Esophagus muscularis mucosa (tissue), 4 donors: ENCODE measurements around the gene OMA1. TPM values are rescaled to one million over a fixed set of nuclear protein-coding genes. Genes with fewer than 3 reads are reported as not detected.

Source experiments
- DNase-seq: peaks from one replicate; pipeline ENCODE4 v3.0.0-alpha.2; 2017; ENCODE audit errors: extremely low spot score
- H3K27ac ChIP-seq, 4 donors: fragments of 200-600 bp; sonication (generic); replicated peaks in 1 of 4; 1 replicate in 3 of 4; 2 replicates in 1 of 4; pipeline ENCODE4 v1.5.1; 2016 to 2019; ENCODE audit warnings: mild to moderate bottlenecking in 1 of 4
- H3K27me3 ChIP-seq, 4 donors: fragments of 200-600 bp; sonication (generic); one replicate each; pipeline versions ENCODE4 v1.5.1 to v1.6.0; 2016 to 2019
- H3K36me3 ChIP-seq, 4 donors: fragments of 200-600 bp; sonication (generic); one replicate each; pipeline ENCODE4 v1.5.1; 2016 to 2019
- H3K4me1 ChIP-seq, 4 donors: fragments of 200-600 bp; sonication (generic); one replicate each; pipeline ENCODE4 v1.5.1; 2016 to 2019
- H3K4me3 ChIP-seq, 4 donors: fragments of 200-600 bp; sonication (generic); 1 replicate in 2 of 4; 2 replicates in 2 of 4; pipeline ENCODE4 v1.5.1; 2016 to 2019; ENCODE audit warnings: mild to moderate bottlenecking in 4 of 4, moderate library complexity in 1 of 4
- H3K9me3 ChIP-seq, 4 donors: fragments of 200-600 bp; sonication (generic); 1 replicate in 3 of 4; 2 replicates in 1 of 4; pipeline ENCODE4 v1.5.1; 2016 to 2019
- EP300 ChIP-seq: sonication (generic); formaldehyde crosslinking; IDR thresholded peaks from one replicate; pipeline ENCODE4 v1.6.1; 2017; ENCODE audit warnings: antibody characterized with exemption
- POLR2A ChIP-seq: fragments of 450-650 bp; IDR thresholded peaks from one replicate; pipeline ENCODE4 v1.6.1; 2017; ENCODE audit warnings: antibody characterized with exemption, moderate library complexity, mild to moderate bottlenecking, low read depth
- POLR2AphosphoS5 ChIP-seq, 2 donors: sonication (generic); formaldehyde crosslinking; IDR thresholded peaks; one replicate each; pipeline ENCODE4 v1.6.1; 2017; ENCODE audit warnings: antibody characterized with exemption in 2 of 2
- WGBS: methylation state at CpG from one replicate; pipeline ENCODE4 v1.1.5; 2018; 5-methylcytosine and 5-hydroxymethylcytosine counted together
- intact Hi-C: fragments of 100-400 bp; cut with DNase I; formaldehyde crosslinking; loops from one replicate; pipeline ENCODE4 v1.15.1; 2023
- total RNA-seq, 4 donors: library from RNA; depleted of rRNA; stranded (reverse); fragments of >200 nt; gene quantifications; one replicate each; pipeline versions ENCODE4 v1.1.0 to v1.2.1, GENCODE V29; 2016
- TF ChIP-seq, protein P1 (sequence below), 3 experiments: fragments of 200-600 bp in 2 of 3; fragments of 450-650 bp in 1 of 3; sonication (generic) in 2 of 3; IDR thresholded peaks; one replicate each; pipeline ENCODE4 v1.5.1; 2017 to 2019; ENCODE audit warnings: antibody characterized with exemption in 3 of 3, mild to moderate bottlenecking in 2 of 3, moderate library complexity in 1 of 3

Gene OMA1
- 10 to 100 TPM; 25.8 to 53.6 (median 32.9) TPM for total RNA-seq

DNA sequence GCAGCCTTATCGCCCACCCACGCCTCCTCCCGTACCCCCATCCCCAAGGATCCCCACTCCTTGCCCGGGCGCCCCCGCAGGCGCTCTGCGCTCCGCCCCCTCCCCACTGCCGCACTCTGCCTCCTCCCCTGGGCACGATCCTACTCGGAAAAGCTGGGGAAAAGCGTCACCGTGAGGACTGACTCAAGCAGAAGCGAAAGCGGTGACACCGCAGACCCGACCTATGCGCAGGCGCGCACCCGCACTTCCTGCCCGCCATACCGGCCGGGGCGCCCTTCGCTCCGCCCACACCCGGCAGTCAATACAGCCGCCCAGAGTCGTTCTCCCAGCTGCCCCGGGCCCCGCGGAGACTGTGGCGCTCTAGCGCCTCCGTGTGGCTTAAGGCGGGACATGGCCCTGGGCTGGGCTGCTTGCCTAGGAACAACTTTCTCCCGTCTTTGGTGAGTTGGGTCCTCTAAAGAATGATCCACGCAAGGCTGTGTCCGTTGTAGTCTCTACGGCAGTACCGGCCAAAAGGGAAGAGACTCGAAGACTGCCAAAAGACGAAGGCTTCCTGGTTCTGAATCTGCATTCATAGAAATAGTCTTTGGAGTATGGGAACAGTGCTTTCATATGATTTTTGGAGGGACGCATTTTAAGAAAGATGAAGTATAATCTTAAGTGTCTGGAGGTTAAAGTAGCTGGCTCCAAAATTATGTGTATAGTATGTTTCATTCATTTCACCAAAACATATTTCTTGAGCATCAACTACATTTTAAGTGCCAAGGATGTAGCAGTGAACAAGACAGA lies at the start of gene OMA1:
OMA1 (minus strand) TSS at position 207 of the 789 bp plus-strand sequence. CDS start 7,432 bp downstream, outside the sequence.
- Histone ChIP-seq H3K27ac (peak within 1 kb of the TSS; percentile 98 to 100 (median 99)), H3K4me3 (peak within 1 kb of the TSS; percentile 72 to 86 (median 76)), H3K9me3 (no peaks in the 10 kb centered on the region), H3K36me3 (no peaks in the 10 kb centered on the region), H3K27me3 (peaks cover 0 to 2% (median 0%) of the 10 kb centered on the region in 4 donors), H3K4me1 (peaks cover 12 to 20% (median 14%) of the 10 kb centered on the region in 4 donors)
- WGBS: 2% methylated on average over 8 of the region's 46 CpGs
- intact Hi-C loops: loop anchor here (5.0 to 10.0 kb wide), 2 partner anchors 36 to 108 kb away; no protein-coding TSS in a partner anchor
- DNase-seq: peak; percentile 99
- TF ChIP-seq POLR2AphosphoS5 (IDR thresholded peaks at IDR 0.05): peak; percentile 96 to 98
- no peak for TF ChIP-seq EP300
- TF ChIP-seq, protein P1, sequence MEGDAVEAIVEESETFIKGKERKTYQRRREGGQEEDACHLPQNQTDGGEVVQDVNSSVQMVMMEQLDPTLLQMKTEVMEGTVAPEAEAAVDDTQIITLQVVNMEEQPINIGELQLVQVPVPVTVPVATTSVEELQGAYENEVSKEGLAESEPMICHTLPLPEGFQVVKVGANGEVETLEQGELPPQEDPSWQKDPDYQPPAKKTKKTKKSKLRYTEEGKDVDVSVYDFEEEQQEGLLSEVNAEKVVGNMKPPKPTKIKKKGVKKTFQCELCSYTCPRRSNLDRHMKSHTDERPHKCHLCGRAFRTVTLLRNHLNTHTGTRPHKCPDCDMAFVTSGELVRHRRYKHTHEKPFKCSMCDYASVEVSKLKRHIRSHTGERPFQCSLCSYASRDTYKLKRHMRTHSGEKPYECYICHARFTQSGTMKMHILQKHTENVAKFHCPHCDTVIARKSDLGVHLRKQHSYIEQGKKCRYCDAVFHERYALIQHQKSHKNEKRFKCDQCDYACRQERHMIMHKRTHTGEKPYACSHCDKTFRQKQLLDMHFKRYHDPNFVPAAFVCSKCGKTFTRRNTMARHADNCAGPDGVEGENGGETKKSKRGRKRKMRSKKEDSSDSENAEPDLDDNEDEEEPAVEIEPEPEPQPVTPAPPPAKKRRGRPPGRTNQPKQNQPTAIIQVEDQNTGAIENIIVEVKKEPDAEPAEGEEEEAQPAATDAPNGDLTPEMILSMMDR (IDR thresholded peaks at IDR 0.05): peak; percentile 98 to 99 (median 98)
- peak; percentile 45 for TF ChIP-seq POLR2A

DNA sequence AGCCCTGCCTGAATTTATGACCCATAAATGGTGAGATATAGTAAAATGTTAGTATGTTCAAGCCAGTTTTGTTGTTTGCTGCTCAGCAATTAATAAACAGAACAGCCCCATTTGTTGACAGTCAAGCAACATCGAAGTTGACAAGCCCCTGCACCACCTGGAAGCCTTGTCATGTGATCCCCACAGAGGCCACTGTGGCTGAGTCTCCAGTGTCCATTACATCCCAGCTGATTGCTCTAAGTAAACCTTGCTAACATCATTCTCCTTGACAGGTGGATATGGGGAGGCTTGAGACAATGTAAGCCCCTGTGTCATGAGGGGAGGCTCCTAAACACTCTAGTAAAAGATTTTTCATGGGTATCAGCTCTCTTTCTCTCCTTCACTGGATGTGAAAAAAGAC lies 48.0 kb upstream of the OMA1 start:
- no peak overlapping the region for H3K4me3 ChIP-seq
- peaks cover 15 to 39% (median 23%) of the 10 kb centered on the region in 4 donors for H3K4me1 ChIP-seq
- H3K36me3 ChIP-seq: no peaks in the 10 kb centered on the region
- no peaks in the 10 kb centered on the region for H3K9me3 ChIP-seq
- no peaks in the 10 kb centered on the region for H3K27me3 ChIP-seq
- WGBS: 90% methylated on average over 1 of the region's 1 CpG
- intact Hi-C loops: no loop called here
- no peak for TF ChIP-seq POLR2A
- TF ChIP-seq POLR2AphosphoS5 (IDR thresholded peaks at IDR 0.05): no peak
- TF ChIP-seq EP300: no peak
- TF ChIP-seq, protein P1 (IDR thresholded peaks at IDR 0.05): no peak
- no peak overlapping the region for H3K27ac ChIP-seq
- no peak for DNase-seq

DNA sequence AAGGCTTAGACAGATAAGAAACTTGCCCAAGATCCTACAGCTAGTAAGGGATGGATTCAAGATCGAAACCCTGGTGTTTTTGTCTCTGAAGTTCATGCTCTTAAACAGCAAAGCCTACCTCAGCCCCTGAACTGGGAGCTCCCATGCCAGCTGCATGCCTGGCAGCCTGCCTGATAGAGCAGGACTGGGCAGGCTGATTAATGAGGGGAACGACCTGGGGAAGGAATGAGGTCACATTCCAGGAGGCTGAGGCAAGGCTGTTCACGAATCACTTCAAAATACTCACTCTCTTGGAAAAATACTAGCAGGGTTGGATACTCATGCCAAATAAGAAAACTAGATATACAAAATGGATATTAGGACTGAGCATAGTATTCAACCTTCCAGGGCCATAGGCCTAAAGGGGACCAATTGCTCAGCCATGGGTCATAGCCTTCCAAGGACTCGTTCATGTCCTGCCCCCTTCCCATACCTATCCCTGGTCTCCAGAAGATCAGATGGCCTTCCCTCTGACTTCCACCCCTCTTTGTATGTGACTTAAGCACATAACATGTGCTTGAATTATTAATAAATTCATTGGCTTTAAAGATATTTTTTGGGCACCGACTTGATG lies 46.1 kb upstream of the OMA1 start:
- peak; percentile 37 for TF ChIP-seq EP300
- no peak for TF ChIP-seq POLR2A
- TF ChIP-seq POLR2AphosphoS5 (IDR thresholded peaks at IDR 0.05): peak; percentile 62 to 79
- TF ChIP-seq, protein P1 (IDR thresholded peaks at IDR 0.05): no peak
- Histone ChIP-seq H3K4me3 (no peak overlapping the region), H3K27me3 (no peaks in the 10 kb centered on the region), H3K36me3 (no peaks in the 10 kb centered on the region), H3K4me1 (peaks cover 15 to 39% (median 27%) of the 10 kb centered on the region in 4 donors), H3K9me3 (no peaks in the 10 kb centered on the region), H3K27ac (peak overlapping the region; percentile 66 to 73 (median 68))
- 50% methylated on average over 5 of the region's 5 CpGs for WGBS
- intact Hi-C loops: no loop called here
- no peak for DNase-seq

DNA sequence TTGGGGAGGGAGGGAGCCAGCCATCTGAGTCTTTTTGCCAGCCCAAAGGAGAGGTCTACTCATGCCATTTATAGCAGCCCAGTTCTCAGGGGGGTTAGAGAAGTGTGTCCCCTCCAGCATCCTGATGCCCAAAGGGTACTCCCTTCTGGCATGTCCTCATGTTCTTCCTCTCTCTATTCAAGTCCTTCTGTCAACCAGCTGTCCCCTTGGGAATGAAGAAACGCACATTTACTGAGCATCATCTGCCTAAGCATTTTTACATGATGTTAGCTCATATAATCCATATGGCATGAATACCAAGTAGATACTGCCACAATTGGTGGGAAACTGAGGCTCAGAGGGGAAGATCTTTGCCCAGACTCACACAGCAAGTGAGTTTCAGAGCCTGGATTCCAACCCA lies 45.3 kb upstream of the OMA1 start:
- peak overlapping the region; percentile 66 to 73 (median 68) for H3K27ac ChIP-seq
- peaks cover 15 to 37% (median 28%) of the 10 kb centered on the region in 4 donors for H3K4me1 ChIP-seq
- TF ChIP-seq EP300: no peak
- TF ChIP-seq POLR2AphosphoS5 (IDR thresholded peaks at IDR 0.05): no peak
- TF ChIP-seq, protein P1 (IDR thresholded peaks at IDR 0.05): no peak
- TF ChIP-seq POLR2A: no peak
- H3K4me3 ChIP-seq: no peak overlapping the region
- H3K27me3 ChIP-seq: no peaks in the 10 kb centered on the region
- no peaks in the 10 kb centered on the region for H3K9me3 ChIP-seq
- 83% methylated on average over 1 of the region's 1 CpG for WGBS
- intact Hi-C loops: no loop called here
- DNase-seq: no peak
- no peaks in the 10 kb centered on the region for H3K36me3 ChIP-seq
